GM23248 (cell line): Measurements from ENCODE around the gene ITGB4.

Experiments
- EZH2 ChIP-seq: fragments of 200-600 bp; sonication (generic); IDR thresholded peaks from 2 replicates; pipeline ENCODE4 v1.6.1; 2018; ENCODE audit warnings: antibody characterized with exemption, mild to moderate bottlenecking; ENCODE audit not compliant: insufficient read depth, poor library complexity, severe bottlenecking
- EZH2phosphoT487 ChIP-seq: fragments of 200-600 bp; sonication (generic); IDR thresholded peaks from 2 replicates; pipeline ENCODE4 v1.6.1; 2018; ENCODE audit warnings: antibody characterized with exemption, moderate library complexity, mild to moderate bottlenecking, low read depth; ENCODE audit not compliant: insufficient read depth

DNA sequence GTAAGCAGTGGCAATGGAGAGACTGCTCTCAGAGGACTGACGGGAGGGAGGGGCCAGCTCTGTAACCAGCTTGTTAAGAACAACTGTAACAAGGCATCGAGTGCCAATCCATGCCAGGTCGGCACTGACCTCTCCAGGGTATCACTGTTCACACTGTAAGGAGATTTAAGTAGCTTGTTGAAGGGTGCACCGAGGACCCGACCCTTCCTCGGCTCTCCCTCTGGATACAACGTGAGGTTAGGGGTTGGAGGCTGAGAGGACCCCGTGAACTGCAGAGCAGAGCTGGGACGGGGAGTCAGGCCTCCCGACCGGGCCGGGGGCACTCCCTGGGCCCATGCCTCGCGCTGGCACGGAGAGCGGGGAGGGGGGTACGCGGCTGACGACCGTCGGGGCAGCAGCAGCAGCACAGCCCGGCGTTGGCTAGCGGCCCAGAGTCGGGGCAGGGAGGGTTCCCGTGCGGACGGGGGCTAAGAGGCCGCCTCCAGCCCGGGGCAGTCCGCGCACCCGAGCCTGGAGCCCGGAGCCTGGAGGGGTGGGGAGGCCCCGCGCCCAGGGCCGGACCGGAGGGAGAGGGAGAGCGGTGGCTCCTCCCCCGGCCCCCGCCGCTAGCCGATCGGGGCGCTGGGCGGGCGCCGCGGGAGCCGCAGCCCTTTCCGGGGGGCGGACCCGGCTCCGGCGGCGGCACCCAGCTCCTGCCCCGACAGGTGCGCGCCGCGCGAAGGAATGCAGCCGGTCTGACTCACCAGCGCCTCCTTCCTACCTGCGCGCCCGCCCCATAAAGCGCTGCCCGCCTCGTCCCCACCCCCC lies at the start of gene ITGB4:
- 0 out of 2 replicates have a peak, but pooled peaks have one; percentile 35 for TF ChIP-seq EZH2phosphoT487
- peak; percentile 78 for TF ChIP-seq EZH2
